Gastroesophageal sphincter (tissue), 4 donors: Measurements from ENCODE around the gene TARS2. TPM values are rescaled to one million over a fixed set of nuclear protein-coding genes. Genes with fewer than 3 reads are reported as not detected.

Source experiments
- ATAC-seq: fragments of 150-250 bp; one replicate; pipeline ENCODE4 v1.9.1; 2016; ENCODE audit warnings: mild to moderate bottlenecking, moderate library complexity
- H3K27ac ChIP-seq, 4 donors: fragments of 200-600 bp; sonication (generic) in 3 of 4; 1 replicate in 3 of 4; 2 replicates in 1 of 4; pipeline ENCODE4 v1.5.1; 2016 to 2019
- H3K27me3 ChIP-seq: fragments of 200-600 bp; sonication (generic); one replicate; pipeline ENCODE4 v1.5.1; 2019
- H3K36me3 ChIP-seq, 2 donors: fragments of 200-600 bp; sonication (generic); one replicate each; pipeline ENCODE4 v1.5.1; 2019; ENCODE audit warnings: control low read depth in 1 of 2
- H3K4me1 ChIP-seq, 3 donors: fragments of 200-600 bp; sonication (generic); 1 replicate in 2 of 3; 2 replicates in 1 of 3; pipeline ENCODE4 v1.5.1; 2016 to 2019; ENCODE audit warnings: control low read depth in 2 of 3
- H3K4me3 ChIP-seq, 2 donors: fragments of 200-600 bp; sonication (generic); one replicate each; pipeline ENCODE4 v1.5.1; 2019; ENCODE audit warnings: mild to moderate bottlenecking in 1 of 2, moderate library complexity in 1 of 2
- H3K9me3 ChIP-seq, 3 donors: fragments of 200-600 bp; sonication (generic); one replicate each; pipeline ENCODE4 v1.5.1; 2017 to 2019; ENCODE audit warnings: control low read depth in 2 of 3
- EP300 ChIP-seq: sonication (generic); formaldehyde crosslinking; IDR thresholded peaks from one replicate; pipeline ENCODE4 v1.6.1; 2017; ENCODE audit warnings: antibody characterized with exemption, mild to moderate bottlenecking
- POLR2A ChIP-seq, 2 donors: fragments of 450-650 bp; IDR thresholded peaks; one replicate each; pipeline ENCODE4 v1.6.1; 2017; ENCODE audit warnings: antibody characterized with exemption in 2 of 2, mild to moderate bottlenecking in 2 of 2, moderate library complexity in 1 of 2
- POLR2AphosphoS5 ChIP-seq: sonication (generic); formaldehyde crosslinking; IDR thresholded peaks from one replicate; pipeline ENCODE4 v1.6.1; 2017; ENCODE audit warnings: antibody characterized with exemption
- WGBS, 2 donors: methylation state at CpG; one replicate each; pipeline ENCODE4 v1.1.5; 2018; ENCODE audit warnings: low coverage in 1 of 2; 5-methylcytosine and 5-hydroxymethylcytosine counted together
- total RNA-seq, 4 donors: library from RNA; depleted of rRNA; stranded (reverse); fragments of >200 nt; gene quantifications; one replicate each; pipeline ENCODE4 v1.1.0, GENCODE V29; 2016
- TF ChIP-seq, protein P1 (sequence below), 4 experiments: fragments of 200-600 bp in 2 of 4; fragments of 450-650 bp in 2 of 4; sonication (generic) in 1 of 4; IDR thresholded peaks; one replicate each; pipeline ENCODE4 v1.5.1; 2017 to 2019; ENCODE audit warnings: antibody characterized with exemption in 4 of 4, mild to moderate bottlenecking in 2 of 4, moderate library complexity in 2 of 4

TARS2 gene
- total RNA-seq, 4 donors from 2014 or later: 6.7 to 32.2 (median 10.6) TPM

DNA sequence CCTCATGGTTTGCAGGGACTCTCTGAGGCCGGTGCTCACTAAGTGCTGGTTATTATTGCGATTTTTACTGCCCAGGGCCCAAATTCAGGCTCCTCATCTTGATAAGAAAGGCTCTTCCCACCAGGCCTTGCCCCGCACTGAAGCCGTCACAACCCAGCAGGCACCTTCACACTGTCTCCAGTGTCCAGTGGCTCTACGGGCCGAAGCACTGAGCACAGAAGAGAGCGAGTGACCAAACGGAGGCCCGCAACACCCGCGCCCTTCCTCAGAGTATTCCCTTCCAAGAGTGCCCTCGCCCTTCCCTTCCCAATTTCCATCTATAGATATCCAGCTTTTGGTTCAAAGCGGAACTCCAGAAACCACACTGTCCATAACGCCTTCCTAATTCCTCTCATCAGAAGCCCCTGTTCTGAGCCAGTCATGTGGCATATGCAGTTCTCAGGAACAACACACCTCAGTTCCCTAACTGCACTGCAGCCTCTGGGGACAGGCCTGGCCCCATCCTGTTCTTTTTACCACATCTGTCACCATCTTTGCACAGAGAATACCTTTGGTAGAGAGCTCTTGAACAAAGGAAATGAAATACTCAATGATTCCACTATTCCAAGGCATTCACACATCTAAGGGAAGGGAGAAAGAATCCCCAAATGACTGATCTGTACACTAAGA lies 43.4 kb downstream of the TARS2 start:
- TF ChIP-seq EP300 (no peak), POLR2AphosphoS5 (no peak), POLR2A (IDR thresholded peaks at IDR 0.05) (no peak)
- TF ChIP-seq, protein P1, sequence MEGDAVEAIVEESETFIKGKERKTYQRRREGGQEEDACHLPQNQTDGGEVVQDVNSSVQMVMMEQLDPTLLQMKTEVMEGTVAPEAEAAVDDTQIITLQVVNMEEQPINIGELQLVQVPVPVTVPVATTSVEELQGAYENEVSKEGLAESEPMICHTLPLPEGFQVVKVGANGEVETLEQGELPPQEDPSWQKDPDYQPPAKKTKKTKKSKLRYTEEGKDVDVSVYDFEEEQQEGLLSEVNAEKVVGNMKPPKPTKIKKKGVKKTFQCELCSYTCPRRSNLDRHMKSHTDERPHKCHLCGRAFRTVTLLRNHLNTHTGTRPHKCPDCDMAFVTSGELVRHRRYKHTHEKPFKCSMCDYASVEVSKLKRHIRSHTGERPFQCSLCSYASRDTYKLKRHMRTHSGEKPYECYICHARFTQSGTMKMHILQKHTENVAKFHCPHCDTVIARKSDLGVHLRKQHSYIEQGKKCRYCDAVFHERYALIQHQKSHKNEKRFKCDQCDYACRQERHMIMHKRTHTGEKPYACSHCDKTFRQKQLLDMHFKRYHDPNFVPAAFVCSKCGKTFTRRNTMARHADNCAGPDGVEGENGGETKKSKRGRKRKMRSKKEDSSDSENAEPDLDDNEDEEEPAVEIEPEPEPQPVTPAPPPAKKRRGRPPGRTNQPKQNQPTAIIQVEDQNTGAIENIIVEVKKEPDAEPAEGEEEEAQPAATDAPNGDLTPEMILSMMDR (IDR thresholded peaks at IDR 0.05): no peak
- H3K27ac ChIP-seq: peak overlapping the region in 1 of 4 donors; percentile 84
- no peaks in the 10 kb centered on the region for H3K9me3 ChIP-seq
- WGBS, 2 donors: 92 to 93% methylated on average over 8 to 13 of the region's 14 CpGs
- H3K4me1 ChIP-seq: peaks cover 0 to 48% (median 9%) of the 10 kb centered on the region in 3 donors
- H3K36me3 ChIP-seq: no peaks in the 10 kb centered on the region
- no peaks in the 10 kb centered on the region for H3K27me3 ChIP-seq
- no peak overlapping the region for H3K4me3 ChIP-seq
- no peak for ATAC-seq

DNA sequence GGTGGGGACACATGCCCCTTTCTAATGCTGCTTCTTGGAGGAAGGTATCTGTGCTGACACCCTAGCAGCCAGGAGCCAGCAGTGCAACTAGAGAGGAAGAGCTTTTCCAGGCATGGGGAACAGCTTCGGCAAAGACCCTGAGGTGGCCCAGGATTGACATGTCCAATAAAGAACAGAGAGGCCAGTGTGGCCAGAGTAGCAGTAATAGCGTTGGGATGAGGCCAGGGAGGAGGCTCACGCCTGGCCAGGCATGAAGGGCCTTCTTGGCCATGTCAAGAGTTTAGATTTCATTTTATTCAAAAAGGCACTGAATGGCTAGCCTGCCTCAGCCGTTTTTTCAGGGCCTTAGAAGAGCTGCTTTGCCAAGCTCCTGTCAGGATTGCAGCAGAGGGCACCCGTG lies 45.6 kb downstream of the TARS2 start:
- Histone ChIP-seq H3K4me1 (peaks cover 0 to 62% (median 9%) of the 10 kb centered on the region in 3 donors), H3K9me3 (no peaks in the 10 kb centered on the region), H3K27me3 (no peaks in the 10 kb centered on the region), H3K4me3 (no peak overlapping the region), H3K36me3 (no peaks in the 10 kb centered on the region), H3K27ac (peak overlapping the region; percentile 62 to 85 (median 82))
- TF ChIP-seq POLR2A (IDR thresholded peaks at IDR 0.05): no peak
- TF ChIP-seq, protein P1 (IDR thresholded peaks at IDR 0.05): peak in 1 of 4 experiments; percentile 6
- ATAC-seq: no peak
- WGBS, 2 donors: 13 to 23% methylated on average over 3 to 4 of the region's 5 CpGs

DNA sequence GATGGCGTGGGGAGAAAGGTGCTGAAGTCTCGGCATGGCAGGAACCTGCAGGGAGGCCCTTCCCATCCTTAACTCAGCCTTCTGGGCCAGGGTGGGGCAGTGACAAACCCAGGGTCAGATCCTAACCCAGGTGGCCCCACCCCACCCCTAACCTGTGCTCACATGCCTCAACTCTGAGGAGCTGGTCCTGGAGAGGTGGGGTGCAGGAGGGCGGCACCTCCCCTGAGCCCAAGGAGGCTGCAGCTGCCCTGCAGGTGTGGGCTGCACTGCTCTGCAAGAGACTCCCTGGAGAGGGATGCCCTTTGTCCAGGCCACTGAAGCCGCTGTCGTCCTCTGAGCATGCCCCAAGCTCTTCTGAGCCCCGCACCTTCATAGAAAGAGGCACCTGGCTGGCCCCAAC lies 46.8 kb downstream of the TARS2 start:
- 93% methylated on average over 2 of the region's 6 CpGs for WGBS, 2 donors
- H3K36me3 ChIP-seq: no peaks in the 10 kb centered on the region
- no peaks in the 10 kb centered on the region for H3K9me3 ChIP-seq
- no peak overlapping the region for H3K4me3 ChIP-seq
- TF ChIP-seq, protein P1 (IDR thresholded peaks at IDR 0.05): no peak
- no peak for TF ChIP-seq POLR2A (IDR thresholded peaks at IDR 0.05)
- no peak for TF ChIP-seq POLR2AphosphoS5
- no peak for TF ChIP-seq EP300
- H3K27me3 ChIP-seq: no peaks in the 10 kb centered on the region
- peak overlapping the region in 3 of 4 donors; percentile 81 to 85 (median 84) for H3K27ac ChIP-seq
- H3K4me1 ChIP-seq: peaks cover 0 to 65% (median 9%) of the 10 kb centered on the region in 3 donors
- ATAC-seq: no peak

DNA sequence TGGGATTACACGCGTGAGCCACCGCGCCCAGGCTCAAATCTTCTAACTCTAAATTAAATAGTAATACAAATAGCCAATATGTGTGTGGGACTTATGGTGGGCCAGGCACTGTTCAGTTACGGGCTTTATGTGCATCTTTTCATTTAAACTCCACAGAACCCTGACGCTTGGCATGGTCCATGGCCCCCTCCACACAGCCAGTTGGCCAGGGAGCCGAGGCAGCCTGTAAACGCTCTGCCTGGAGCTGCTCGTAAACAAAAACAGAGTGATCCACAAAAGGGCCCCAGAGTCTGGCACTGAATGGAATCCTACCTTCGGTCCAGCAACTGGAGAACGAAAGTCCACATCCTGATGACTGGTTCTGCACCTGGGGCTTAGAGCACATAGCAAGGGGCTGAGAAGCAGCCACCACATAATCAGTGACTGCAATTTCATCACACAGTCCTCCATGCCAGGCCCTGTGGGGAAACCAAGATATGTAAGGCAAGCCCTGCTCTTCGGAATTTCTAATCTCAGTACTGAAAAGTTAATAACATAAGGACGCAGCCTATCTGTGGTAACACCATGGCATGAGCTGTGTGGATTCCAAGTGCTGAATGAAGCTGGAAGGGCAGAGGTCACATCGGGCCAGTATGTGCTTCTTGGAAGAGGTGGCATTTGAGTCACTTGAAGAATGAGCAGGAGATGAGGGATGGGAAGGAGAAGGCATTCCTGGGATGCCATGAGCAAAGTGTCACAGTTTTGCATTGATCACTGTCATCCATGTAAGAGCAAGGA lies 48.5 kb downstream of the TARS2 start:
- H3K27ac ChIP-seq: peak overlapping the region in 3 of 4 donors; percentile 46 to 84 (median 81)
- peaks cover 0 to 61% (median 5%) of the 10 kb centered on the region in 3 donors for H3K4me1 ChIP-seq
- no peaks in the 10 kb centered on the region for H3K9me3 ChIP-seq
- 70% methylated on average over 5 of the region's 14 CpGs; no CpG with 5 or more reads in 1 of the 2 donors for WGBS, 2 donors
- no peaks in the 10 kb centered on the region for H3K36me3 ChIP-seq
- no peak overlapping the region for H3K4me3 ChIP-seq
- no peaks in the 10 kb centered on the region for H3K27me3 ChIP-seq
- no peak for ATAC-seq
- TF ChIP-seq POLR2AphosphoS5 (peak; percentile 24), EP300 (no peak)
- TF ChIP-seq, protein P1 (IDR thresholded peaks at IDR 0.05): no peak
